Breast epithelium (tissue), 3 donors: ENCODE measurements around the gene P2RX1.

Experiments
- CTCF ChIP-seq, 3 donors: fragments of 450-650 bp; IDR thresholded peaks; one replicate each; pipeline ENCODE4 v1.5.1; 2016 to 2017; ENCODE audit warnings: antibody characterized with exemption in 3 of 3, mild to moderate bottlenecking in 3 of 3, moderate library complexity in 3 of 3
- POLR2A ChIP-seq: fragments of 450-650 bp; IDR thresholded peaks from one replicate; pipeline ENCODE4 v1.6.1; 2016; ENCODE audit warnings: antibody characterized with exemption, mild to moderate bottlenecking, moderate library complexity
- POLR2AphosphoS5 ChIP-seq, 3 donors: sonication (generic); formaldehyde crosslinking; IDR thresholded peaks; one replicate each; pipeline ENCODE4 v1.6.1; 2017; ENCODE audit warnings: antibody characterized with exemption in 3 of 3

GRCh38 chr17:3925684-3926485 is 9.6 kb upstream of the P2RX1 start:
- TF ChIP-seq POLR2A (no peak), CTCF (IDR thresholded peaks at IDR 0.05) (no peak), POLR2AphosphoS5 (IDR thresholded peaks at IDR 0.05) (no peak)
